OCI-LY7 (cell line): ENCODE measurements around the gene UCK2. TPM values are rescaled to one million over a fixed set of nuclear protein-coding genes. Genes with fewer than 3 reads are reported as not detected.

ENCODE experiments used
- BruUV-seq: library from RNA; stranded (reverse); fragments of 400-500 nt; replicated peaks from 2 replicates; lab custom pipeline; 2021; lab: Mats Ljungman, UMichigan
- CTCF ChIA-PET: fragments of 300-600 bp; sonication (Branson Sonifier 250); formaldehyde crosslinking; loops from one replicate; lab custom pipeline; 2022; ENCODE audit warnings: antibody characterized with exemption; ENCODE audit not compliant: unreplicated experiment; lab: Charles Lee
- POLR2A ChIA-PET: fragments of 300-600 bp; sonication (Branson Sonifier 250); formaldehyde crosslinking; loops from one replicate; lab custom pipeline; 2022; ENCODE audit warnings: antibody characterized with exemption; lab: Charles Lee
- DNase-seq: peaks from one replicate; pipeline ENCODE4 v3.0.0-alpha.2; 2015; ENCODE audit warnings: low spot score
- H2AFZ ChIP-seq: fragments of 200-600 bp; sonication (generic), shearing (Covaris generic); 2 replicates; pipeline ENCODE4 v1.6.1; 2014; ENCODE audit warnings: mild to moderate bottlenecking, antibody characterized with exemption, low read length, moderate library complexity
- H3K27ac ChIP-seq: fragments of 200-600 bp; sonication (generic); 2 replicates; pipeline ENCODE4 v1.5.1; 2014; ENCODE audit warnings: mixed run types, low read depth, mild to moderate bottlenecking, moderate library complexity, low read length, inconsistent platforms; ENCODE audit not compliant: poor library complexity, severe bottlenecking
- H3K36me3 ChIP-seq: fragments of 200-600 bp; sonication (generic); 2 replicates; pipeline ENCODE4 v1.6.1; 2014; ENCODE audit warnings: mild to moderate bottlenecking, antibody characterized with exemption, low read length, moderate library complexity, mixed read lengths; ENCODE audit not compliant: insufficient read depth
- H3K4me1 ChIP-seq: fragments of 200-600 bp; sonication (generic); 2 replicates; pipeline ENCODE4 v1.5.1; 2014; ENCODE audit warnings: mild to moderate bottlenecking, low read length; ENCODE audit not compliant: insufficient read depth, poor library complexity, severe bottlenecking
- H3K4me2 ChIP-seq: fragments of 200-600 bp; sonication (generic); 2 replicates; pipeline ENCODE4 v1.6.1; 2014; ENCODE audit warnings: mild to moderate bottlenecking, low read length
- H3K4me3 ChIP-seq: fragments of 200-600 bp; sonication (generic); 2 replicates; pipeline ENCODE4 v1.5.1; 2014; ENCODE audit warnings: mild to moderate bottlenecking, low read depth, low read length; ENCODE audit not compliant: poor library complexity, severe bottlenecking
- H3K79me2 ChIP-seq: fragments of 200-600 bp; sonication (generic); 2 replicates; pipeline ENCODE4 v1.6.1; 2016; ENCODE audit warnings: low read depth, mild to moderate bottlenecking, low read length, moderate library complexity, mixed read lengths; ENCODE audit not compliant: insufficient read depth
- H3K9me2 ChIP-seq: fragments of 200-600 bp; sonication (generic); 2 replicates; pipeline ENCODE4 v1.6.1; 2016; ENCODE audit warnings: mild to moderate bottlenecking, low read length, mixed read lengths; ENCODE audit not compliant: insufficient read depth
- H3K9me3 ChIP-seq: fragments of 200-600 bp; sonication (generic); 2 replicates; pipeline ENCODE4 v1.6.1; 2014; ENCODE audit warnings: mild to moderate bottlenecking, mixed run types, low read length, mixed read lengths
- H4K20me1 ChIP-seq: fragments of 200-600 bp; sonication (generic); 2 replicates; pipeline ENCODE4 v1.6.1; 2014; ENCODE audit warnings: mild to moderate bottlenecking, antibody characterized with exemption, low read length, moderate library complexity, mixed read lengths; ENCODE audit not compliant: insufficient read depth
- CTCF ChIP-seq: fragments of 200-600 bp; sonication (generic); conservative IDR thresholded peaks from 2 replicates; pipeline ENCODE4 v1.5.1; 2014; ENCODE audit warnings: mild to moderate bottlenecking, antibody characterized with exemption, low read length, moderate library complexity, mixed read lengths
- EZH2phosphoT487 ChIP-seq: fragments of 200-600 bp; sonication (generic); IDR thresholded peaks from 2 replicates; pipeline ENCODE4 v1.6.1; 2018; ENCODE audit warnings: low read depth, borderline replicate concordance, mild to moderate bottlenecking, mixed run types, antibody characterized with exemption, low read length, moderate library complexity, mixed read lengths
- intact Hi-C: fragments of 100-400 bp; cut with micrococcal nuclease; formaldehyde crosslinking; loops from one replicate; pipeline ENCODE4 v1.10.0; 2022; ENCODE audit not compliant: unreplicated experiment
- total RNA-seq, 2 experiments: library from RNA; depleted of rRNA in 1 of 2; stranded (reverse); fragments of >200 nt in 1 of 2; shearing (Covaris generic) in 1 of 2; gene quantifications; 2 replicates each; pipeline ENCODE4 v1.2.3, GENCODE V29; 2014 to 2022

UCK2 gene
- total RNA-seq, 2 experiments from 2014 or later = 66.0 to 75.8 TPM

DNA sequence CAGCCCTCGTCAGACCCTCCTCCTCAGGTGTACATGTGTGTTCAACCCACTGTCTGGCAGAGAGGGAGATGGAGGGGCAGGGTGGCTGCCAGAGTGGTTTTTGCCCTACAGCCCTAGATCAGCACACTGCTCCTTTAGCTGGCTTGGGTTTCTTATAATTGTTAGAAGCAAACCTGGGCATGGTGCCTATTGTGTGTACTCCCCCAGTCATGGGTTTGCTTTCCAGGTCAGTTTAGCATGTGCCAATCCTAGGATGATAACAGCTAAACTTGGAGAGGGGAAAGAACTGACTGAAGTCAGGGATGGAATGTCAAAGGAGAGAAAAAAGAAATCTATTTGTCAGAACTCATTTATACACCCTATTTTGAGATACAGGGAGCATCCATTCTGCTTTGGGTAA is 63.3 kb downstream of the UCK2 start:
- no TSS peak for BruUV-seq
- no peak for DNase-seq
- TF ChIP-seq CTCF (no peak), EZH2phosphoT487 (no peak)
- Histone ChIP-seq H3K4me3 (no peak overlapping the region), H3K36me3 (peaks cover 45% of the 10 kb centered on the region), H2AFZ (no peak overlapping the region), H3K4me2 (no peak overlapping the region), H3K79me2 (peaks cover 20% of the 10 kb centered on the region; the same call in 1 of the 2 replicates), H3K4me1 (peaks cover under 1% of the 10 kb centered on the region), H3K9me2 (no peaks in the 10 kb centered on the region), H4K20me1 (no peaks in the 10 kb centered on the region), H3K9me3 (no peaks in the 10 kb centered on the region), H3K27ac (no peak overlapping the region)
- intact Hi-C loops = no loop called here
- ChIA-PET POLR2A (no interaction called here), CTCF (no interaction called here)

DNA sequence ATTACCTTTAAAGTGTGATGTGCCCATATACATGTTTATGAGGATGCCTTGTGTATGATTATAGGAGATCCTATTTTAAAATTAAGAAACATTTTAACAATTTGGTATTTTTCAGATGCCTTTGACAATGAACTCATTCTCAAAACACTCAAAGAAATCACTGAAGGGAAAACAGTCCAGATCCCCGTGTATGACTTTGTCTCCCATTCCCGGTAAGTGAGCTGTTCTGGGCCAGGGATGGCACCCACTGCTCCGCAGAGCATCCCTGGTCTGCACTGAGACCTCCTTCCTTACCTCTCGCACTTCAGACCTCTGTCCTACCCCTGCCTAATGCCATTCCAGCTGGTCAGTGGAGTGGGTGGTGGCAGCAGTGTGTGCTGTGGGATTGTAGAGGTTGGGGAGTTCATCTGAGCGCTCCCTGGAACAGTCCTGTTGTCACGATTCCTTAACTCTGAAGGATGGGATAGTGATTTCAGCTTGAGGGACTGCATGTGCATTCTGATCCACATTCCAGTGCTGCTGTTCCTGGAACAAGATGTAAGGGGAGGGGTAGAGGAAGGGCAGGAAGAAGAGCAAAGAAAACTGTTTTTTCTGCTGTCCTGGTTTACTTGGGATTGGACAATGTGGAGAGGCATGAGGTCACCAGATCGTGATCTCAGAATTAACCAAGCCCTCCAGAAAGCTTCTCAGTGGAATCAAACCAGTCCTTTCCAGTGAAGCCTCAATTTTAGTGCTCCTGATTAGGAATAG is 63.9 kb downstream of the UCK2 start:
- peaks cover 48% of the 10 kb centered on the region for H3K36me3 ChIP-seq
- intact Hi-C loops = no loop called here
- no peak for DNase-seq
- no peak for TF ChIP-seq CTCF
- no peak for TF ChIP-seq EZH2phosphoT487
- H3K4me1 ChIP-seq = no peaks in the 10 kb centered on the region
- peaks cover 16% of the 10 kb centered on the region; the same call in 1 of the 2 replicates for H3K79me2 ChIP-seq
- ChIA-PET POLR2A (no interaction called here), CTCF (no interaction called here)
- no TSS peak for BruUV-seq
- H3K9me2 ChIP-seq = no peaks in the 10 kb centered on the region
- no peaks in the 10 kb centered on the region for H3K9me3 ChIP-seq
- no peaks in the 10 kb centered on the region for H4K20me1 ChIP-seq
- no peak overlapping the region for H2AFZ ChIP-seq
- no peak overlapping the region for H3K4me3 ChIP-seq
- no peak overlapping the region for H3K4me2 ChIP-seq
- no peak overlapping the region for H3K27ac ChIP-seq

GRCh38 chr1:165892935-165893334 is 65.5 kb downstream of the UCK2 start:
- no peak for TF ChIP-seq CTCF
- no peak for TF ChIP-seq EZH2phosphoT487
- BruUV-seq = no TSS peak
- H3K4me3 ChIP-seq = no peak overlapping the region
- CTCF ChIA-PET = no interaction called here
- no peaks in the 10 kb centered on the region for H4K20me1 ChIP-seq
- POLR2A ChIA-PET = no interaction called here
- DNase-seq = no peak
- no peaks in the 10 kb centered on the region for H3K4me1 ChIP-seq
- H2AFZ ChIP-seq = no peak overlapping the region
- H3K27ac ChIP-seq = no peak overlapping the region
- no peaks in the 10 kb centered on the region for H3K9me3 ChIP-seq
- intact Hi-C loops = no loop called here
- H3K4me2 ChIP-seq = no peak overlapping the region
- H3K9me2 ChIP-seq = no peaks in the 10 kb centered on the region
- peaks cover 65% of the 10 kb centered on the region for H3K36me3 ChIP-seq
- peaks cover 9% of the 10 kb centered on the region; the same call in 1 of the 2 replicates for H3K79me2 ChIP-seq
